HG03196 (cell line): ENCODE results near the gene SUPT7L.
"Not testable (repeated sequence)": the region's sequence is repeated elsewhere in the genome, so short reads cannot be mapped to it uniquely, and the experiment has no call there.

Experiments used
- ATAC-seq: cut with Tn5 transposase; IDR thresholded peaks from one replicate; pipeline ENCODE4 v1.9.1; 2021; ENCODE audit not compliant: unreplicated experiment

The SUPT7L gene

GRCh38 chr2:27685577-27685976, 22.2 kb upstream of the SUPT7L start:
- no peak for ATAC-seq

GRCh38 chr2:27685006-27685405, 21.6 kb upstream of the SUPT7L start:
- ATAC-seq: not testable (repeated sequence)

- no peak for ATAC-seq
Measured at GRCh38 chr2:27683390-27684071, 20.1 kb upstream of the SUPT7L start.

- ATAC-seq: not testable (repeated sequence)
Measured at GRCh38 chr2:27682334-27682771, 18.9 kb upstream of the SUPT7L start.

GRCh38 chr2:27681841-27682240, 18.4 kb upstream of the SUPT7L start:
- no peak for ATAC-seq

GRCh38 chr2:27680571-27680970, 17.2 kb upstream of the SUPT7L start:
- no peak for ATAC-seq

GRCh38 chr2:27672723-27673486, 9.5 kb upstream of the SUPT7L start:
- ATAC-seq: no peak

GRCh38 chr2:27671235-27671634, 7.8 kb upstream of the SUPT7L start:
- ATAC-seq: no peak

- no peak for ATAC-seq
Measured at GRCh38 chr2:27667446-27667845, 4.0 kb upstream of the SUPT7L start.

- no peak for ATAC-seq
Measured at GRCh38 chr2:27664622-27665363, 1.4 kb upstream of the SUPT7L start.

GRCh38 chr2:27664154-27664574, 750 bp upstream of the SUPT7L start:
- peak; percentile 9 for ATAC-seq

- no peak for ATAC-seq
Measured at GRCh38 chr2:27661371-27661770, 2.0 kb downstream of the SUPT7L start.

- no peak for ATAC-seq
Measured at GRCh38 chr2:27655155-27655951, 8.1 kb downstream of the SUPT7L start.

GRCh38 chr2:27653397-27653796, 10.0 kb downstream of the SUPT7L start:
- no peak for ATAC-seq

GRCh38 chr2:27652790-27653189, 10.6 kb downstream of the SUPT7L start:
- ATAC-seq: no peak

- ATAC-seq: no peak
Measured at GRCh38 chr2:27652341-27652740, 11.1 kb downstream of the SUPT7L start.

- ATAC-seq: no peak
Measured at GRCh38 chr2:27651056-27651455, 12.4 kb downstream of the SUPT7L start.

- no peak for ATAC-seq
Measured at GRCh38 chr2:27647737-27648136, 15.7 kb downstream of the SUPT7L start.

- no peak for ATAC-seq
Measured at GRCh38 chr2:27647289-27647688, 16.1 kb downstream of the SUPT7L start.

GRCh38 chr2:27645197-27645596, 18.2 kb downstream of the SUPT7L start:
- ATAC-seq: no peak

GRCh38 chr2:27640722-27641245, 22.6 kb downstream of the SUPT7L start:
- ATAC-seq: no peak
